Hindlimb muscle (tissue), 1 donor: ENCODE results near the gene CNTN6. TPM values are rescaled to one million over a fixed set of nuclear protein-coding genes. Genes with fewer than 3 reads are reported as not detected.

Source experiments
- DNase-seq: peaks from one replicate; pipeline ENCODE4 v3.0.0-alpha.2; 2013
- polyA plus RNA-seq: library from polyadenylated mRNA; unstranded; fragments of 120-200 nt; gene quantifications from one replicate; pipeline ENCODE4 v1.2.1, GENCODE V29; 2013; ENCODE audit not compliant: insufficient read length

CNTN6 gene
- polyA plus RNA-seq, 1 donor = 0.59 TPM

- no peak for DNase-seq
These were observed 330.8 kb downstream of the CNTN6 start for GRCh38 chr3:1423566-1424089.

GRCh38 chr3:1439395-1439794 lies 346.6 kb downstream of the CNTN6 start:
- DNase-seq = no peak

GRCh38 chr3:1442271-1442670 lies 349.4 kb downstream of the CNTN6 start:
- no peak for DNase-seq

GRCh38 chr3:1444195-1444594 lies 351.4 kb downstream of the CNTN6 start:
- DNase-seq = no peak

- DNase-seq = no peak
These were observed 353.7 kb downstream of the CNTN6 start for GRCh38 chr3:1446531-1446930.

GRCh38 chr3:1447452-1447851 lies 354.6 kb downstream of the CNTN6 start:
- DNase-seq = no peak

- DNase-seq = no peak
These were observed 355.6 kb downstream of the CNTN6 start for GRCh38 chr3:1448443-1448842.
